Endothelial cell (in vitro differentiated cells): ENCODE data around the gene GABRB1. TPM values are rescaled to one million over a fixed set of nuclear protein-coding genes. Genes with fewer than 3 reads are reported as not detected.

Experiments used
- DNase-seq: peaks from one replicate; pipeline ENCODE4 v3.0.0; 2021; ENCODE audit warnings: low spot score
- H3K27ac Mint-ChIP-seq: one replicate; pipeline ENCODE4 v1.8.0; 2021; ENCODE audit warnings: mixed read lengths, inconsistent platforms; ENCODE audit not compliant: unreplicated experiment
- H3K27me3 Mint-ChIP-seq: one replicate; pipeline ENCODE4 v1.8.0; 2021; ENCODE audit warnings: mild to moderate bottlenecking, moderate library complexity, mixed read lengths, inconsistent platforms; ENCODE audit not compliant: unreplicated experiment
- H3K36me3 Mint-ChIP-seq: one replicate; pipeline ENCODE4 v1.8.0; 2021; ENCODE audit warnings: mild to moderate bottlenecking, low read depth, mixed read lengths, inconsistent platforms; ENCODE audit not compliant: unreplicated experiment
- H3K4me1 Mint-ChIP-seq: one replicate; pipeline ENCODE4 v1.8.0; 2021; ENCODE audit warnings: mild to moderate bottlenecking, mixed read lengths, inconsistent platforms; ENCODE audit not compliant: unreplicated experiment
- H3K4me3 Mint-ChIP-seq: one replicate; pipeline ENCODE4 v1.8.0; 2021; ENCODE audit warnings: mild to moderate bottlenecking, mixed read lengths, inconsistent platforms; ENCODE audit not compliant: unreplicated experiment
- H3K9me3 Mint-ChIP-seq: one replicate; pipeline ENCODE4 v1.8.0; 2021; ENCODE audit warnings: mixed read lengths, inconsistent platforms; ENCODE audit not compliant: unreplicated experiment
- total RNA-seq: library from RNA; stranded (reverse); fragmentation: NEBNext Ultra II Directional; extraction: Animal tissue kit (Norgen Biotek cat#: 25700); gene quantifications from one replicate; pipeline ENCODE4 v1.2.1, GENCODE V29; 2021; ENCODE audit not compliant: unreplicated experiment
- TF ChIP-seq, protein P1 (sequence below): fragments of 200-600 bp; sonication (generic); IDR thresholded peaks from one replicate; pipeline ENCODE4 v1.5.0; 2021; ENCODE audit warnings: antibody characterized with exemption; ENCODE audit not compliant: unreplicated experiment

Gene GABRB1
- total RNA-seq, 1 donor from 2014 or later = not detected

DNA sequence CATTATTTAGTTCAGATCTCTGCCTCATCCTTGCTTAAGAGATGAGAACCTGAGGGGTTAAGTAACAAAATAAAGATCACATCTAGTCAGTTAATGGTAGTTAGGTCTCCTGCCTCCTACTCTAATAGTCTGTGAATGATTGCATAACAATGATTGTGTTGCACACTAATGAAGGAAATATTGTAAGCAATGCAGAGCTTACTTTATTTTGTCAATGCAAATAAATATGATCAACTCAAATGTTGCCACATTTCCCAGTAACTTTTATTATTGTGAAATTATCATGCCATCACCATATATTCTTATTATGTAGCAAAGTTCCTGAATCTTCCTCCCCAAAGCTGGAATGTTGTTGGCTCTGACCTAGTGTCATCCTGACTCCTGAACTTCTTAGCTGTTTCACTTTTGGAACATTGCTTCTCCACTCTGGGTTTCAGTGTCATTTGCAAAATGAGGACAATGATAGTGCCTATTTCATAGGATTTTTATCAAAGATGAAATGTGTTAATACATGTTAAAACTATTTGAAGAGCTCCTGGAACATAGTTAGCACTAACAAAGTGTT is 20.9 kb upstream of the GABRB1 start:
- H3K36me3 Mint-ChIP-seq = no peaks in the 10 kb centered on the region
- no peak overlapping the region for H3K27ac Mint-ChIP-seq
- TF ChIP-seq, protein P1, sequence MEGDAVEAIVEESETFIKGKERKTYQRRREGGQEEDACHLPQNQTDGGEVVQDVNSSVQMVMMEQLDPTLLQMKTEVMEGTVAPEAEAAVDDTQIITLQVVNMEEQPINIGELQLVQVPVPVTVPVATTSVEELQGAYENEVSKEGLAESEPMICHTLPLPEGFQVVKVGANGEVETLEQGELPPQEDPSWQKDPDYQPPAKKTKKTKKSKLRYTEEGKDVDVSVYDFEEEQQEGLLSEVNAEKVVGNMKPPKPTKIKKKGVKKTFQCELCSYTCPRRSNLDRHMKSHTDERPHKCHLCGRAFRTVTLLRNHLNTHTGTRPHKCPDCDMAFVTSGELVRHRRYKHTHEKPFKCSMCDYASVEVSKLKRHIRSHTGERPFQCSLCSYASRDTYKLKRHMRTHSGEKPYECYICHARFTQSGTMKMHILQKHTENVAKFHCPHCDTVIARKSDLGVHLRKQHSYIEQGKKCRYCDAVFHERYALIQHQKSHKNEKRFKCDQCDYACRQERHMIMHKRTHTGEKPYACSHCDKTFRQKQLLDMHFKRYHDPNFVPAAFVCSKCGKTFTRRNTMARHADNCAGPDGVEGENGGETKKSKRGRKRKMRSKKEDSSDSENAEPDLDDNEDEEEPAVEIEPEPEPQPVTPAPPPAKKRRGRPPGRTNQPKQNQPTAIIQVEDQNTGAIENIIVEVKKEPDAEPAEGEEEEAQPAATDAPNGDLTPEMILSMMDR = no peak
- no peak overlapping the region for H3K4me3 Mint-ChIP-seq
- H3K27me3 Mint-ChIP-seq = peaks cover 4% of the 10 kb centered on the region
- H3K4me1 Mint-ChIP-seq = peaks cover 2% of the 10 kb centered on the region
- DNase-seq = no peak
- no peaks in the 10 kb centered on the region for H3K9me3 Mint-ChIP-seq

- Mint-ChIP-seq H3K9me3 (no peaks in the 10 kb centered on the region), H3K4me3 (no peak overlapping the region), H3K27me3 (peaks cover 4% of the 10 kb centered on the region), H3K4me1 (peaks cover 2% of the 10 kb centered on the region), H3K36me3 (no peaks in the 10 kb centered on the region), H3K27ac (no peak overlapping the region)
- no peak for DNase-seq
- TF ChIP-seq, protein P1 = no peak
These were observed 20.4 kb upstream of the GABRB1 start for GRCh38 chr4:47010912-47011446.

DNA sequence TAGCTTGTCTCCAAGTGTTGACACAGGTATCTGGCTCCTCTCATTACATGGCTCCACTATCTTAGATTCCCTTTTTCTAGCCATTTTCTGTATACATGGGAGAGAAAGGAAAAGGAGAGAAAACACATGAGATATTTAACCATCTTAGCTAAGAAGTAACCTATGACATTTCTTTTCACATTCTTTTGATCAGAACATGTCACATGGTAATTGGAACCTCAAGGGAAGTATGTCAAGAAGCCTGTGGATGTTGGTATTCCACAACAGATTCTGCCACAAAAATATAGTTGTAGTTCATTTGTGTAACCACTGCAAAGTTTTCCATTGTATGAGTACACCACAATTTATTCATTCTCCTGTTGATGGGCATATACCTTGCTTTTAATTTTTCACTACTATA is 18.7 kb upstream of the GABRB1 start:
- DNase-seq = no peak
- no peak overlapping the region for H3K27ac Mint-ChIP-seq
- no peak overlapping the region for H3K4me3 Mint-ChIP-seq
- no peaks in the 10 kb centered on the region for H3K9me3 Mint-ChIP-seq
- TF ChIP-seq, protein P1 = no peak
- H3K36me3 Mint-ChIP-seq = no peaks in the 10 kb centered on the region
- H3K27me3 Mint-ChIP-seq = peaks cover 4% of the 10 kb centered on the region
- H3K4me1 Mint-ChIP-seq = peaks cover 2% of the 10 kb centered on the region

DNA sequence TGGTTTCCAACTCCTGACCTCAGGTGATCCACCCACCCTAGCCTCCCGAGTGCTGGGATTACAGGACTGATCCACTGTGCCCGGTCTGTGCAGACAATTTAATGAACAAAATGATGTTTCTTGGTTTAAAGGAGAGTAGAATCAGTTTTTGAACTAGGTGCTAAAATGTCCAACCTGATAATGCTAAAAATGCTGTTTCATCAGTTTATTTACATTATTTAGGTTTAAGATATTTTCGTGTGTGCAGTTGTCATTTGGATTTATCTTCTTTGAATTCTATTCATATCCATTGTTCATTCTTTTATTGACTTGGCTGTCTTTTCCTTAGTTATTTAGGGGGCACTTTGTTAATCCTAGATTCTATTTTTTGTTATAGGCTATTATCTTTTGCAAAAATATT is 18.0 kb upstream of the GABRB1 start:
- Mint-ChIP-seq H3K4me3 (no peak overlapping the region), H3K27me3 (peaks cover 4% of the 10 kb centered on the region), H3K9me3 (no peaks in the 10 kb centered on the region), H3K4me1 (peaks cover 2% of the 10 kb centered on the region), H3K36me3 (no peaks in the 10 kb centered on the region), H3K27ac (no peak overlapping the region)
- no peak for DNase-seq
- TF ChIP-seq, protein P1 = no peak

DNA sequence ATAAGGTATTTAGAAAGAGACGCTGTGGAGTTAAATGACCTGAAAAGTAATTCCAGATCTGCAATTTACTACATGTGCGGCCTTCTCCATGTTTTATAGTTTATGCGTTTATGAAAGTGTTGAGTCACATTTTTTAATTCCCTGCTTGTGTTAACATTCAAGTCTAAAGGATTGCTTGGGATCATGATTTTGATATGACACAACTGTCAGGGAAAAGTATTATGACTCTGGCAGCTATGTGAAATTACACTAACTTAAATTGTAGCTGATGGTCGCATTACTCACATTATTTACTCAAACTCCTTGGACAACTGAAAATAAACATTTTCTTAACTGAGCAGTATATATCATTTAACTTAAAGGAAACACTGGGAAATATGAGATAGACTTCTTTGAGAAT is 14.3 kb upstream of the GABRB1 start:
- TF ChIP-seq, protein P1 = no peak
- no peak overlapping the region for H3K4me3 Mint-ChIP-seq
- H3K27me3 Mint-ChIP-seq = peaks cover 1% of the 10 kb centered on the region
- no peak for DNase-seq
- no peak overlapping the region for H3K27ac Mint-ChIP-seq
- no peaks in the 10 kb centered on the region for H3K9me3 Mint-ChIP-seq
- no peaks in the 10 kb centered on the region for H3K36me3 Mint-ChIP-seq
- H3K4me1 Mint-ChIP-seq = no peaks in the 10 kb centered on the region
